ENCODE data around the gene KCNQ4.

GRCh38 chr1:40794974-40795715 lies 11.6 kb downstream of the KCNQ4 start:
- no peak for TF ChIP-seq CTCF (IDR thresholded peaks at IDR 0.05)
- no peak for TF ChIP-seq POLR2A (IDR thresholded peaks at IDR 0.05)
- TF ChIP-seq POLR2AphosphoS5 (IDR thresholded peaks at IDR 0.05) = no peak

Measured in breast epithelium (tissue), 3 donors.